ENCODE measurements around the gene OR2A5. TPM values are rescaled to one million over a fixed set of nuclear protein-coding genes. Genes with fewer than 3 reads are reported as not detected.
"Not testable (repeated sequence)": the region's sequence is repeated elsewhere in the genome, so short reads cannot be mapped to it uniquely, and the experiment has no call there.

Gene OR2A5
- total and polyA plus RNA-seq, 2 of the 4 experiments (the other 2 are of a cell fraction) = not detected

- H3K4ac ChIP-seq (ENCODE audit: low read depth, low read length); H2BK5ac ChIP-seq (ENCODE audit: low read depth, low read length, poor library complexity, severe bottlenecking); H2BK120ac ChIP-seq (ENCODE audit: low read depth, low read length); H3K14ac ChIP-seq (replicated peaks; ENCODE audit: low read depth, low read length); H2AFZ ChIP-seq (replicated peaks; ENCODE audit: low read length, poor library complexity); CTCF ChIA-PET; H3K4me3 ChIP-seq (ENCODE audit: insufficient read depth, low read depth, low read length); POLR2A ChIA-PET (ENCODE audit: unreplicated experiment); H3K18ac ChIP-seq (ENCODE audit: low read depth, low read length); H3K27ac ChIP-seq (ENCODE audit: insufficient read depth, low read length); H3K79me1 ChIP-seq (ENCODE audit: low read depth in 1 of 2, low read length in 2 of 2); H4K20me1 ChIP-seq (ENCODE audit: insufficient read depth, low read length); H4K5ac ChIP-seq (ENCODE audit: low read depth, low read length); H3K9ac ChIP-seq (ENCODE audit: low read depth, low read length); H3K27me3 ChIP-seq (ENCODE audit: control insufficient read depth, insufficient read depth, low read length); BruUV-seq (replicated peaks); H2AK5ac ChIP-seq (ENCODE audit: low read depth, low read length); H3K23ac ChIP-seq (ENCODE audit: low read depth, low read length); dilution Hi-C loops (cut with HindIII; ENCODE audit: low sequenced_read_pairs, unreplicated experiment); H2AK9ac ChIP-seq (replicated peaks; ENCODE audit: low read depth, low read length, poor library complexity); H3K4me2 ChIP-seq (ENCODE audit: low read depth, low read length); H3K36me3 ChIP-seq (ENCODE audit: control insufficient read depth, insufficient read depth, low read length); H3K56ac ChIP-seq (ENCODE audit: extremely low read depth, insufficient read depth, low read length); H2BK15ac ChIP-seq (ENCODE audit: low read depth, low read length); H2BK20ac ChIP-seq (ENCODE audit: low read depth, low read length); in situ Hi-C loops (cut with MboI; ENCODE audit: low sequenced_read_pairs); H4K8ac ChIP-seq (ENCODE audit: low read depth in 2 of 2, low read length in 2 of 2); intact Hi-C loops (cut with micrococcal nuclease); ATAC-seq (ENCODE audit: low read depth); DNase-seq; H3K4me1 ChIP-seq (ENCODE audit: control insufficient read depth, insufficient read depth, low read length); H3K9me3 ChIP-seq (ENCODE audit: control insufficient read depth, insufficient read depth, low read length); H4K91ac ChIP-seq (ENCODE audit: insufficient read depth, low read depth, low read length); H3K9me1 ChIP-seq (ENCODE audit: insufficient read depth, low read length): not testable (repeated sequence)
- WGBS, 2 experiments (ENCODE audit: extremely low coverage in 2 of 2, insufficient read length in 1 of 2) = no CpG with 5 or more reads among the region's 8 CpGs
Measured at GRCh38 chr7:144050884-144051283, 2.1 kb downstream of the OR2A5 start.

Measured in IMR-90 (cell line).